Upper lobe of right lung (tissue), 1 donor: ENCODE results near the gene SERPINE1. TPM values are rescaled to one million over a fixed set of nuclear protein-coding genes. Genes with fewer than 3 reads are reported as not detected.

Experiments used
- ATAC-seq: fragments of 200-7000 bp; cut with Tn5 transposase; one replicate; pipeline ENCODE4 v1.9.1; 2020; ENCODE audit warnings: mild to moderate bottlenecking, moderate library complexity
- DNase-seq: peaks from one replicate; pipeline ENCODE4 v3.0.0-alpha.2; 2020
- H3K27ac ChIP-seq: fragments of 200-600 bp; one replicate; pipeline ENCODE4 v1.8.0; 2022
- H3K27me3 ChIP-seq: fragments of 200-600 bp; one replicate; pipeline ENCODE4 v1.8.0; 2022; ENCODE audit warnings: mild to moderate bottlenecking
- H3K36me3 ChIP-seq: fragments of 200-600 bp; one replicate; pipeline ENCODE4 v1.8.0; 2022
- H3K4me1 ChIP-seq: fragments of 200-600 bp; one replicate; pipeline ENCODE4 v1.8.0; 2022
- H3K4me3 ChIP-seq: fragments of 200-600 bp; one replicate; pipeline ENCODE4 v1.8.0; 2022; ENCODE audit warnings: mild to moderate bottlenecking
- H3K9me3 ChIP-seq: fragments of 200-600 bp; one replicate; pipeline ENCODE4 v1.8.0; 2022
- intact Hi-C: fragments of 100-400 bp; cut with DNase I; formaldehyde crosslinking; loops from one replicate; pipeline ENCODE4 v1.11.0; 2022
- total RNA-seq: library from RNA; stranded (reverse); fragmentation: NEBNext Ultra II Directional; extraction: Animal tissue kit (Norgen Biotek cat#: 25700); gene quantifications from one replicate; pipeline ENCODE4 v1.2.1, GENCODE V29; 2021
- TF ChIP-seq, protein P1 (sequence below): fragments of 200-600 bp; IDR thresholded peaks from one replicate; pipeline ENCODE4 v1.8.0; 2022; ENCODE audit warnings: antibody characterized with exemption
- donor health status: DM: no; HTN: yes; CAD: no; lungs with severe emphysema.

SERPINE1 gene
- total RNA-seq, 1 donor from 2014 or later, result 13.7 TPM

DNA sequence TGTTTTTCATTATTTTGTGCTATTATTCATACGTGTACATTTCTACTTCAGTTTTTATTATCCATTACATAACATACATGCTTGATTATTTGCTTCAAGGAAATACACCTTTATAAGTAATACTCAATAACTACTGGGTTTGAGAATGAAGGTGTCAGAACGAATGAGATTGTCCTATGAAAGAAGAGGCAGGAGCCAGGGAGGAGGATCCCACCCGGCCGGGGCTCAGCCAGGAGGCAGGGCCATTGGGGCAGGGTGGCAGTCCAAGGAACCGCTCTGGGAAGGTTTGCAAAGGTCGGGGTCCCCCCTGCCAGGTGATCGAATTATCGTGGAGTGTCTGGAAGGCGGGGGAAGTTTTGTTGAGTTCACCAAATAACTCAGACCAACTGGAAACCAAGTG, 32.5 kb upstream of the SERPINE1 start:
- DNase-seq (no peak), ATAC-seq (no peak)
- no peaks in the 10 kb centered on the region for H3K9me3 ChIP-seq
- peaks cover 10% of the 10 kb centered on the region for H3K4me1 ChIP-seq
- no peak overlapping the region for H3K27ac ChIP-seq
- no peak overlapping the region for H3K4me3 ChIP-seq
- H3K27me3 ChIP-seq, result no peaks in the 10 kb centered on the region
- TF ChIP-seq, protein P1, sequence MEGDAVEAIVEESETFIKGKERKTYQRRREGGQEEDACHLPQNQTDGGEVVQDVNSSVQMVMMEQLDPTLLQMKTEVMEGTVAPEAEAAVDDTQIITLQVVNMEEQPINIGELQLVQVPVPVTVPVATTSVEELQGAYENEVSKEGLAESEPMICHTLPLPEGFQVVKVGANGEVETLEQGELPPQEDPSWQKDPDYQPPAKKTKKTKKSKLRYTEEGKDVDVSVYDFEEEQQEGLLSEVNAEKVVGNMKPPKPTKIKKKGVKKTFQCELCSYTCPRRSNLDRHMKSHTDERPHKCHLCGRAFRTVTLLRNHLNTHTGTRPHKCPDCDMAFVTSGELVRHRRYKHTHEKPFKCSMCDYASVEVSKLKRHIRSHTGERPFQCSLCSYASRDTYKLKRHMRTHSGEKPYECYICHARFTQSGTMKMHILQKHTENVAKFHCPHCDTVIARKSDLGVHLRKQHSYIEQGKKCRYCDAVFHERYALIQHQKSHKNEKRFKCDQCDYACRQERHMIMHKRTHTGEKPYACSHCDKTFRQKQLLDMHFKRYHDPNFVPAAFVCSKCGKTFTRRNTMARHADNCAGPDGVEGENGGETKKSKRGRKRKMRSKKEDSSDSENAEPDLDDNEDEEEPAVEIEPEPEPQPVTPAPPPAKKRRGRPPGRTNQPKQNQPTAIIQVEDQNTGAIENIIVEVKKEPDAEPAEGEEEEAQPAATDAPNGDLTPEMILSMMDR, result no peak
- intact Hi-C loops, result no loop called here
- peaks cover 3% of the 10 kb centered on the region for H3K36me3 ChIP-seq

DNA sequence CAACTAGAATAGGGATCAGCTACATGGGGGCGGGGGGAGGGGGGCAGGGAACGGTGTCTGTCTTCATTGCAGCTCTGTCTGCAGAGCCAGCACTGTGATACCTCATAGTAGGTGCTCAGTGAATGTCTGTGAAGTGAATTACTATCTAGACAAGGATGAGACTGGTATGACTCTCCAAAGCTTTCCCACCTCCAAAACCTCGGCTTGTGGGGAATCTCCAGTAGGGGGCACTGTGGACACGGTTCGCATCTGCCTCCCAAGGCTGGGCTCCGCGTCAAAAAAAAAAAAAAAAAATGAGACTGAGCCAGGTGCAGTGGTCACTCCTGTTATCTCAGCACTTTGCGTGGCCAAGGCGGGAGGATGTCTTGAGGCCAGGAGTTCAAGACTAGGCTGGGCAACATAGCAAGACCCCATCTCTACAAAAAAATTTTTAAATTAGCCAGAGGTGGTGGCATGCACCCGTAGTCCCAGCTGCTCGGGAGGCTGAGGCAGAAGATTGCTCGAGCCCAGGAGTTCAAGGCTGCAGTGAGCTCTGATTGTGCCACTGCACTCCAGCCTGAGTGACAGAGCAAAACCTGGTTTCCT, 32.0 kb upstream of the SERPINE1 start:
- Histone ChIP-seq H3K4me1 (peaks cover 15% of the 10 kb centered on the region), H3K4me3 (no peak overlapping the region), H3K27ac (no peak overlapping the region), H3K9me3 (no peaks in the 10 kb centered on the region), H3K27me3 (no peaks in the 10 kb centered on the region), H3K36me3 (no peaks in the 10 kb centered on the region)
- DNase-seq (no peak), ATAC-seq (peak; percentile 83)
- intact Hi-C loops, result loop anchor here (5.0 kb wide), 1 partner anchor 42 kb away; no protein-coding TSS in a partner anchor
- TF ChIP-seq, protein P1, result peak; percentile 69

DNA sequence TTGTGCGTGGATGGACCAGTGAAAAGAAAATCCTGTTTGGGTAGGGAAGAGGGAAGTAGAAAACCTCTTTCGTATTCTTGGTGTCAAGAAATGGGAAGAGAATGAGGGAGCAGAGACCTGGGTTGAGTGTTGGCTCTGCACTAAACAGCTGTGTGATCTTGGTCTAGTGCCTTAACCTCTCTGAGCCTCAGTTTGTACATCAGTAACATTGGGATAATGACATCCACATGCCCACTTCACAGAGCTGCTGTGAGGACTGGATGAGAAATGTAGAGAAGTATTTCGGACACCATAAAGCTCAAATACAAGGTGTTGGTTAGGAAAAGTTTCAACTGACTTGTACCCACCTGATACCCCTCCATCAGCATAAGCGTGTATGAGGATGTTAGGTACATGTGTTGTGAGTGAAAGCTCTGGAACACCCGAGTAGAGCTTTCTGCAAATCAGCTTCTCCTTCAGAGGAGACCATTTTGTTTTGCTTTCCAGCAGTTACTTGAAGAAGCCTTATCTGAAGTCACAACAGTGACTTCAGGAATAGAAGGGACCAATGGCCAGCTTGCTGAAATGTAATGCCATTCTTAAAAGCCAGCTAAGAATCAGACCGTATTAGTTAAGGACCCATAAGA, 30.5 kb upstream of the SERPINE1 start:
- Histone ChIP-seq H3K4me3 (no peak overlapping the region), H3K9me3 (no peaks in the 10 kb centered on the region), H3K4me1 (peaks cover 23% of the 10 kb centered on the region), H3K27me3 (no peaks in the 10 kb centered on the region), H3K36me3 (no peaks in the 10 kb centered on the region), H3K27ac (no peak overlapping the region)
- ATAC-seq (no peak), DNase-seq (no peak)
- TF ChIP-seq, protein P1, result no peak
- intact Hi-C loops, result loop anchor here (5.0 kb wide), 1 partner anchor 41 kb away; no protein-coding TSS in a partner anchor

DNA sequence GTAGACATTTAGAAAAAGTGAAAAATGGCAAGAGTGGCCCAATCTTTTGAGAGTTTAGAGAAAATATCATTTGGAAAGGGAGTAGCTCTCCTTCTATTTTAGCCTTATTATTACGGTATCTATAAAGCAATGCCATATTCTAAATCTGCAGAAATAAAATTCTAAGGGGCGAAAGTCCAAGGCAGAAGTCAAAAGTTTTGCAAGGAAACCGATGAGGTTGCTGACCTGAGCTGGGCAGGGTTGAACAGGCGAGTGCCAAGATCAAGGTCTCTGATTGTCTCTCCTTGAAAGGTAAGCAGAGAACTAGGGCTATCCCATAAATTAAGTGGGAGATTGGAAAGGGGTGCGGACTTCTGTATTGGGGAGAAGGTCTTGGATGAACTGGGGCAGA, 30.0 kb upstream of the SERPINE1 start:
- TF ChIP-seq, protein P1, result no peak
- peaks cover 23% of the 10 kb centered on the region for H3K4me1 ChIP-seq
- no peaks in the 10 kb centered on the region for H3K36me3 ChIP-seq
- H3K4me3 ChIP-seq, result no peak overlapping the region
- H3K27me3 ChIP-seq, result no peaks in the 10 kb centered on the region
- intact Hi-C loops, result loop anchor here (5.0 kb wide), 1 partner anchor 40 kb away; no protein-coding TSS in a partner anchor
- no peak overlapping the region for H3K27ac ChIP-seq
- ATAC-seq (no peak), DNase-seq (no peak)
- no peaks in the 10 kb centered on the region for H3K9me3 ChIP-seq

DNA sequence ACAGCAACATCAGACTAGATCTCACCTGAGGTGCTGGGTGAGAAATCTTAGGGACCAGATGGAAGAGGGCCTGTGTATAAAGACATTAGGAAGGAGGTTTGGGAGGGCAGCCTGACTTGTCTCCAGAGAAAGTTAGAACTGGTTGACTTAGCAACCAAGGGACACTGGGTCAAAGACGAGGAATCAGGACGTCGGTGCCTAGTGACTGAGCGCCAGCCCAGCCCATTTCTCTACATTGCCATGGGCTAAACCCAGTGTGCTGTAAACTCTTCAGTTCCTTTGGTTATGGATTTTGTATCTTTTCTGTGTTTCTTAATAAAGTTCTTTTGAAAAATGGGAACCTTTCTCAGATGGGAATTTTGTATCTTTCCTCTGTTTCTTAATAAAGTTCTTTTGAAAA, 29.3 kb upstream of the SERPINE1 start:
- no peaks in the 10 kb centered on the region for H3K27me3 ChIP-seq
- H3K36me3 ChIP-seq, result no peaks in the 10 kb centered on the region
- no peak overlapping the region for H3K27ac ChIP-seq
- ATAC-seq (no peak), DNase-seq (no peak)
- H3K4me3 ChIP-seq, result no peak overlapping the region
- no peaks in the 10 kb centered on the region for H3K9me3 ChIP-seq
- intact Hi-C loops, result loop anchor here (5.0 kb wide), 1 partner anchor 40 kb away; no protein-coding TSS in a partner anchor
- TF ChIP-seq, protein P1, result no peak
- peaks cover 23% of the 10 kb centered on the region for H3K4me1 ChIP-seq
